Tibial nerve (tissue), 4 donors: Measurements from ENCODE around the gene KCNQ4. TPM values are rescaled to one million over a fixed set of nuclear protein-coding genes. Genes with fewer than 3 reads are reported as not detected.

Source experiments
- DNase-seq, 2 donors: peaks; one replicate each; pipeline ENCODE4 v3.0.0-alpha.2; 2019; ENCODE audit warnings: low spot score in 2 of 2
- H3K27ac ChIP-seq, 4 donors: fragments of 200-600 bp; sonication (generic) in 3 of 4; one replicate each; pipeline ENCODE4 v1.5.1; 2017 to 2019; ENCODE audit warnings: mild to moderate bottlenecking in 1 of 4
- H3K27me3 ChIP-seq, 2 donors: fragments of 200-600 bp; sonication (generic) in 1 of 2; one replicate each; pipeline versions ENCODE4 v1.5.1 to v1.6.0; 2017 to 2019
- H3K36me3 ChIP-seq, 3 donors: fragments of 200-600 bp; sonication (generic); one replicate each; pipeline ENCODE4 v1.5.1; 2018 to 2019
- H3K4me1 ChIP-seq, 4 donors: fragments of 200-600 bp; sonication (generic) in 3 of 4; one replicate each; pipeline ENCODE4 v1.5.1; 2017 to 2019
- H3K4me3 ChIP-seq, 4 donors: fragments of 200-600 bp; sonication (generic) in 3 of 4; one replicate each; pipeline ENCODE4 v1.5.1; 2017 to 2019; ENCODE audit warnings: mild to moderate bottlenecking in 1 of 4, moderate library complexity in 1 of 4
- H3K9me3 ChIP-seq, 4 donors: fragments of 200-600 bp; sonication (generic) in 3 of 4; one replicate each; pipeline ENCODE4 v1.5.1; 2017 to 2019
- CTCF ChIP-seq, 5 experiments: fragments of 200-600 bp in 3 of 5; fragments of 450-650 bp in 2 of 5; sonication (generic) in 3 of 5; IDR thresholded peaks; one replicate each; pipeline ENCODE4 v1.5.1; 2016 to 2019; ENCODE audit warnings: antibody characterized with exemption in 5 of 5, mild to moderate bottlenecking in 3 of 5, moderate library complexity in 2 of 5
- EP300 ChIP-seq, 2 donors: sonication (generic); formaldehyde crosslinking; IDR thresholded peaks; one replicate each; pipeline ENCODE4 v1.6.1; 2017; ENCODE audit warnings: antibody characterized with exemption in 2 of 2, mild to moderate bottlenecking in 1 of 2
- POLR2A ChIP-seq, 2 donors: fragments of 450-650 bp; IDR thresholded peaks; one replicate each; pipeline ENCODE4 v1.6.1; 2017; ENCODE audit warnings: antibody characterized with exemption in 2 of 2, mild to moderate bottlenecking in 2 of 2, moderate library complexity in 2 of 2
- WGBS, 2 donors: methylation state at CpG; one replicate each; pipeline ENCODE4 v1.1.5; 2018; 5-methylcytosine and 5-hydroxymethylcytosine counted together
- total RNA-seq, 4 donors: library from RNA; depleted of rRNA; stranded (reverse); fragments of >200 nt; gene quantifications; one replicate each; pipeline ENCODE4 v1.1.0, GENCODE V29; 2016

Gene KCNQ4
- total RNA-seq, 4 donors from 2014 or later: 0.22 to 2.1 (median 1.7) TPM

GRCh38 chr1:40872276-40872675, 88.7 kb downstream of the KCNQ4 start:
- Histone ChIP-seq H3K27me3 (no peaks in the 10 kb centered on the region), H3K4me1 (peaks cover 0 to 3% (median 0%) of the 10 kb centered on the region in 4 donors), H3K4me3 (no peak overlapping the region), H3K36me3 (no peaks in the 10 kb centered on the region), H3K9me3 (peaks cover 0 to 16% (median 0%) of the 10 kb centered on the region in 4 donors), H3K27ac (no peak overlapping the region)
- DNase-seq: no peak
- 64 to 75% methylated on average over 3 of the region's 3 CpGs for WGBS, 2 donors
- TF ChIP-seq EP300 (IDR thresholded peaks at IDR 0.05): no peak
- TF ChIP-seq CTCF (IDR thresholded peaks at IDR 0.05): no peak
- no peak for TF ChIP-seq POLR2A (IDR thresholded peaks at IDR 0.05)

DNA sequence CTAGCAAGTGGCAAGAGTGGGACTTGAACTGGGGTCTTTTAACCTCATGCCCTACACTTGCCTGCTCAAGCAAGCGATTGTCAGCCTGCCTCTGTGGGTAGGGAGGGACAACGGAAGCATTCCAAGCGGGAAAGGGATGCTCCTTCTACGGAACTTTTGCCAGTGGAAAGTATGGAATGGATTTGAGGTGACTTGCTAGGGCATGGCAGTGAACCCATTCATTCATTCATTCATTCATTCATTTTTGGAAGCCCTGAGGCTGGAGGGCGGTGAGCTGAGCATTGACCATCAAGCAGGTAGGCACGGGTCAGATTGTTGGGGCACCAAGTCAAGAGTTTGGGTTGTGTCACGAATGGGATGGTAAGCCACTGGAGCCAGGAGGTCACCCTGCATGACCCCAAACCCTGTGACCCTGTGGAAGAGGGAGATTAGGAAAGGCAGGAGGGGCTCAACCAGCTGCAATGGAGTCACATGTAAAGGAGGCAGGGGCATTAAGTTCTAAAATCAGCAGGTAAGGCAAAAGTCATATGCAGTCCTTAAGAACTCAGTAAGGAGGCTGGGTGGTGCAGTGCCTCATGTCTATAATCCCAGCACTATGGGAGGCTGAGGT, 90.4 kb downstream of the KCNQ4 start:
- no peaks in the 10 kb centered on the region for H3K36me3 ChIP-seq
- no peak overlapping the region for H3K4me3 ChIP-seq
- peaks cover 0 to 10% (median 4%) of the 10 kb centered on the region in 4 donors for H3K4me1 ChIP-seq
- no peak overlapping the region for H3K27ac ChIP-seq
- DNase-seq: no peak
- no peak for TF ChIP-seq EP300 (IDR thresholded peaks at IDR 0.05)
- no peak for TF ChIP-seq CTCF (IDR thresholded peaks at IDR 0.05)
- no peak for TF ChIP-seq POLR2A (IDR thresholded peaks at IDR 0.05)
- 92 to 97% methylated on average over 6 to 7 of the region's 7 CpGs for WGBS, 2 donors
- H3K9me3 ChIP-seq: peaks cover 0 to 16% (median 0%) of the 10 kb centered on the region in 4 donors
- no peaks in the 10 kb centered on the region for H3K27me3 ChIP-seq

DNA sequence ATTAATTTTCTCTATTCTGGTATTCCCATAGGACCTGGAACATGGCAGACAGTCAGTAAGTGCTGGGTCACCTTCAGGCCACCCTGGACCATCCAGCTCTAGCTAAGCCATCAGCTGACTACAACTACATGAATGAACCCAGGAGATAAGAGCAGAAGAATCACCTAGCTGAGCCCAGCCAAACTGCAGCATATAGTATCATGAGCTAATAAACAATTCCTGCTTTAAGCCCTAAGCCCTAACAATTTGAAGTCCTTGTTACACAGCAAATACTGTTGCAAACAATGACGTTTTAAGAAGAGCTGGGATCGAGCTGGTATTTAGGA, 92.8 kb downstream of the KCNQ4 start:
- H3K27me3 ChIP-seq: no peaks in the 10 kb centered on the region
- H3K9me3 ChIP-seq: peaks cover 0 to 11% (median 0%) of the 10 kb centered on the region in 4 donors
- no peaks in the 10 kb centered on the region for H3K36me3 ChIP-seq
- TF ChIP-seq CTCF (IDR thresholded peaks at IDR 0.05) (no peak), EP300 (IDR thresholded peaks at IDR 0.05) (no peak), POLR2A (IDR thresholded peaks at IDR 0.05) (no peak)
- H3K27ac ChIP-seq: no peak overlapping the region
- no peak for DNase-seq
- no peak overlapping the region for H3K4me3 ChIP-seq
- WGBS, 2 donors: 86 to 90% methylated on average over 2 of the region's 2 CpGs
- H3K4me1 ChIP-seq: peaks cover 0 to 10% (median 4%) of the 10 kb centered on the region in 4 donors

GRCh38 chr1:40876891-40877290, 93.3 kb downstream of the KCNQ4 start:
- H3K27me3 ChIP-seq: no peaks in the 10 kb centered on the region
- H3K4me3 ChIP-seq: no peak overlapping the region
- no peak for DNase-seq
- WGBS, 2 donors: 74% methylated on average over 1 of the region's 1 CpG
- H3K4me1 ChIP-seq: peaks cover 0 to 10% (median 4%) of the 10 kb centered on the region in 4 donors
- TF ChIP-seq POLR2A (IDR thresholded peaks at IDR 0.05): no peak
- TF ChIP-seq CTCF (IDR thresholded peaks at IDR 0.05): no peak
- no peak for TF ChIP-seq EP300 (IDR thresholded peaks at IDR 0.05)
- no peaks in the 10 kb centered on the region for H3K36me3 ChIP-seq
- H3K9me3 ChIP-seq: peaks cover 0 to 11% (median 0%) of the 10 kb centered on the region in 4 donors
- peak overlapping the region in 2 of 4 donors; percentile 70 to 74 for H3K27ac ChIP-seq

DNA sequence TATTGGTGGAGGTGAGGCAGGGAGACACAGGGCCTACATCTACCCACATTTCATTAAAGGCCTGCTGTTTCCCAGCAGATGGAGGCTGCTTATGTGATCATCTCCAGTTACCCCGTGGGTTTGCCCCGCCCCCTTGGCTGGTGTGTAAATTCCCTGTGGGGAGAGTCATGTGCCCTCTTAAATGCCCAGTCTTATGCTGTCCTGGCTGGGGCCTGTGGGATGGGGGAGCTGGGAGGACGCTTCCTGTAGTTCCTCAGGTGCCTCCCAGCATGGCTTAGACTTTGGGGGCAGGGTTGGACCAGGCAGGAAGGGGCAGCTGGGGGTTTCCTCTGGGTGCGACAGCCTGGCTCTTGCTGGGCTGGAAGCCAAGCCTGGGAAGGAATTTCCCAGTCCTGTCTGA, 94.1 kb downstream of the KCNQ4 start:
- H3K27me3 ChIP-seq: peaks cover 0 to 2% of the 10 kb centered on the region in 2 donors
- peak; percentile 24 to 44 for DNase-seq
- H3K4me3 ChIP-seq: no peak overlapping the region
- H3K4me1 ChIP-seq: peaks cover 0 to 10% (median 4%) of the 10 kb centered on the region in 4 donors
- H3K36me3 ChIP-seq: no peaks in the 10 kb centered on the region
- peaks cover 0 to 11% (median 0%) of the 10 kb centered on the region in 4 donors for H3K9me3 ChIP-seq
- no peak for TF ChIP-seq CTCF (IDR thresholded peaks at IDR 0.05)
- peak in 1 of 2 donors; percentile 54 for TF ChIP-seq EP300 (IDR thresholded peaks at IDR 0.05)
- WGBS, 2 donors: 12 to 14% methylated on average over 4 of the region's 4 CpGs
- peak overlapping the region in 3 of 4 donors; percentile 12 to 74 (median 70) for H3K27ac ChIP-seq
